Vagina (tissue), 2 donors: ENCODE data around the gene HOXD11. TPM values are rescaled to one million over a fixed set of nuclear protein-coding genes. Genes with fewer than 3 reads are reported as not detected.

Source experiments
- DNase-seq, 2 donors: peaks; one replicate each; pipeline ENCODE4 v3.0.0-alpha.2; 2017; ENCODE audit errors: extremely low spot score in 2 of 2
- H3K27ac ChIP-seq: fragments of 200-600 bp; sonication (generic); one replicate; pipeline ENCODE4 v1.5.1; 2019
- H3K27me3 ChIP-seq: fragments of 200-600 bp; sonication (generic); one replicate; pipeline ENCODE4 v1.5.1; 2019
- H3K36me3 ChIP-seq, 2 donors: fragments of 200-600 bp; sonication (generic); one replicate each; pipeline ENCODE4 v1.5.1; 2017 to 2019
- H3K4me1 ChIP-seq: fragments of 200-600 bp; sonication (generic); one replicate; pipeline ENCODE4 v1.5.1; 2019
- H3K4me3 ChIP-seq, 2 donors: fragments of 200-600 bp; sonication (generic); 1 replicate in 1 of 2; 2 replicates in 1 of 2; pipeline ENCODE4 v1.5.1; 2016 to 2019
- H3K9me3 ChIP-seq: fragments of 200-600 bp; sonication (generic); one replicate; pipeline ENCODE4 v1.5.1; 2019
- CTCF ChIP-seq, 3 experiments: fragments of 450-650 bp in 2 of 3; fragments of 200-600 bp in 1 of 3; sonication (generic) in 1 of 3; IDR thresholded peaks; one replicate each; pipeline ENCODE4 v1.5.1; 2017 to 2019; ENCODE audit warnings: antibody characterized with exemption in 3 of 3, mild to moderate bottlenecking in 2 of 3, moderate library complexity in 2 of 3
- POLR2A ChIP-seq, 2 donors: fragments of 450-650 bp; IDR thresholded peaks; one replicate each; pipeline ENCODE4 v1.6.1; 2017; ENCODE audit warnings: antibody characterized with exemption in 2 of 2, mild to moderate bottlenecking in 2 of 2, moderate library complexity in 2 of 2
- POLR2AphosphoS5 ChIP-seq, 2 donors: sonication (generic); formaldehyde crosslinking; IDR thresholded peaks; one replicate each; pipeline ENCODE4 v1.9.0; 2017; ENCODE audit warnings: antibody characterized with exemption in 2 of 2, mild to moderate bottlenecking in 2 of 2, low read depth in 1 of 2; ENCODE audit not compliant: insufficient read depth in 1 of 2
- intact Hi-C: fragments of 100-400 bp; cut with DNase I; formaldehyde crosslinking; loops from one replicate; pipeline ENCODE4 v1.15.1; 2023
- total RNA-seq: library from RNA; depleted of rRNA; stranded (reverse); fragments of >200 nt; gene quantifications from one replicate; pipeline ENCODE4 v1.2.3, GENCODE V29; 2016

The HOXD11 gene
- total RNA-seq, 1 donor from 2014 or later: 19.4 TPM

GRCh38 chr2:176074919-176075425 lies 32.1 kb upstream of the HOXD11 start:
- H3K9me3 ChIP-seq: no peaks in the 10 kb centered on the region
- DNase-seq: no peak
- peak overlapping the region; percentile 17 to 29 for H3K4me3 ChIP-seq
- no peak overlapping the region for H3K27ac ChIP-seq
- intact Hi-C loops: loop anchor here (5.0 kb wide), 1 partner anchor 73 kb away; the partner anchor contains the start of gene LNPK
- no peaks in the 10 kb centered on the region for H3K36me3 ChIP-seq
- H3K27me3 ChIP-seq: no peaks in the 10 kb centered on the region
- peaks cover 9% of the 10 kb centered on the region for H3K4me1 ChIP-seq
- TF ChIP-seq POLR2A (IDR thresholded peaks at IDR 0.05) (no peak), CTCF (IDR thresholded peaks at IDR 0.05) (no peak), POLR2AphosphoS5 (IDR thresholded peaks at IDR 0.05; ENCODE audit: insufficient read depth in 1 of 2, low read depth in 1 of 2) (no peak)

GRCh38 chr2:176075481-176075880 lies 31.6 kb upstream of the HOXD11 start:
- H3K4me3 ChIP-seq: peak overlapping the region; percentile 17 to 29
- no peak for DNase-seq
- no peak for TF ChIP-seq POLR2A (IDR thresholded peaks at IDR 0.05)
- TF ChIP-seq CTCF (IDR thresholded peaks at IDR 0.05): no peak
- TF ChIP-seq POLR2AphosphoS5 (IDR thresholded peaks at IDR 0.05; ENCODE audit: insufficient read depth in 1 of 2, low read depth in 1 of 2): no peak
- peak overlapping the region; percentile 93 for H3K27ac ChIP-seq
- intact Hi-C loops: loop anchor here (5.0 kb wide), 1 partner anchor 73 kb away; the partner anchor contains the start of gene LNPK
- H3K27me3 ChIP-seq: peaks cover 1% of the 10 kb centered on the region
- peaks cover 9% of the 10 kb centered on the region for H3K4me1 ChIP-seq
- no peaks in the 10 kb centered on the region for H3K36me3 ChIP-seq
- no peaks in the 10 kb centered on the region for H3K9me3 ChIP-seq

GRCh38 chr2:176076063-176076462 lies 31.0 kb upstream of the HOXD11 start:
- peaks cover 9% of the 10 kb centered on the region for H3K4me1 ChIP-seq
- H3K9me3 ChIP-seq: no peaks in the 10 kb centered on the region
- no peaks in the 10 kb centered on the region for H3K36me3 ChIP-seq
- intact Hi-C loops: loop anchor here (5.0 kb wide), 1 partner anchor 74 kb away; the partner anchor contains the start of gene LNPK
- TF ChIP-seq POLR2AphosphoS5 (IDR thresholded peaks at IDR 0.05; ENCODE audit: insufficient read depth in 1 of 2, low read depth in 1 of 2) (no peak), CTCF (IDR thresholded peaks at IDR 0.05) (no peak), POLR2A (IDR thresholded peaks at IDR 0.05) (no peak)
- peaks cover 6% of the 10 kb centered on the region for H3K27me3 ChIP-seq
- H3K27ac ChIP-seq: peak overlapping the region; percentile 93
- DNase-seq: no peak
- no peak overlapping the region for H3K4me3 ChIP-seq

- DNase-seq: no peak
- H3K27ac ChIP-seq: peak overlapping the region; percentile 93
- peaks cover 11% of the 10 kb centered on the region for H3K4me1 ChIP-seq
- H3K27me3 ChIP-seq: peaks cover 9% of the 10 kb centered on the region
- no peak overlapping the region for H3K4me3 ChIP-seq
- no peaks in the 10 kb centered on the region for H3K9me3 ChIP-seq
- intact Hi-C loops: loop anchor here (5.0 kb wide), 1 partner anchor 74 kb away; the partner anchor contains the start of gene LNPK
- TF ChIP-seq CTCF (IDR thresholded peaks at IDR 0.05) (no peak), POLR2AphosphoS5 (IDR thresholded peaks at IDR 0.05; ENCODE audit: insufficient read depth in 1 of 2, low read depth in 1 of 2) (no peak), POLR2A (IDR thresholded peaks at IDR 0.05) (no peak)
- H3K36me3 ChIP-seq: no peaks in the 10 kb centered on the region
These were observed 30.3 kb upstream of the HOXD11 start for GRCh38 chr2:176076796-176077195.
